Vagina (tissue), 2 donors: ENCODE data around the gene PPFIBP2.

ENCODE experiments used
- POLR2A ChIP-seq, 2 donors: fragments of 450-650 bp; IDR thresholded peaks; one replicate each; pipeline ENCODE4 v1.6.1; 2017; ENCODE audit warnings: antibody characterized with exemption in 2 of 2, mild to moderate bottlenecking in 2 of 2, moderate library complexity in 2 of 2
- POLR2AphosphoS5 ChIP-seq, 2 donors: sonication (generic); formaldehyde crosslinking; IDR thresholded peaks; one replicate each; pipeline ENCODE4 v1.9.0; 2017; ENCODE audit warnings: antibody characterized with exemption in 2 of 2, mild to moderate bottlenecking in 2 of 2, low read depth in 1 of 2; ENCODE audit not compliant: insufficient read depth in 1 of 2
- TF ChIP-seq, protein P1 (sequence below), 3 experiments: fragments of 450-650 bp in 2 of 3; fragments of 200-600 bp in 1 of 3; sonication (generic) in 1 of 3; IDR thresholded peaks; one replicate each; pipeline ENCODE4 v1.5.1; 2017 to 2019; ENCODE audit warnings: antibody characterized with exemption in 3 of 3, mild to moderate bottlenecking in 2 of 3, moderate library complexity in 2 of 3

- TF ChIP-seq, protein P1, sequence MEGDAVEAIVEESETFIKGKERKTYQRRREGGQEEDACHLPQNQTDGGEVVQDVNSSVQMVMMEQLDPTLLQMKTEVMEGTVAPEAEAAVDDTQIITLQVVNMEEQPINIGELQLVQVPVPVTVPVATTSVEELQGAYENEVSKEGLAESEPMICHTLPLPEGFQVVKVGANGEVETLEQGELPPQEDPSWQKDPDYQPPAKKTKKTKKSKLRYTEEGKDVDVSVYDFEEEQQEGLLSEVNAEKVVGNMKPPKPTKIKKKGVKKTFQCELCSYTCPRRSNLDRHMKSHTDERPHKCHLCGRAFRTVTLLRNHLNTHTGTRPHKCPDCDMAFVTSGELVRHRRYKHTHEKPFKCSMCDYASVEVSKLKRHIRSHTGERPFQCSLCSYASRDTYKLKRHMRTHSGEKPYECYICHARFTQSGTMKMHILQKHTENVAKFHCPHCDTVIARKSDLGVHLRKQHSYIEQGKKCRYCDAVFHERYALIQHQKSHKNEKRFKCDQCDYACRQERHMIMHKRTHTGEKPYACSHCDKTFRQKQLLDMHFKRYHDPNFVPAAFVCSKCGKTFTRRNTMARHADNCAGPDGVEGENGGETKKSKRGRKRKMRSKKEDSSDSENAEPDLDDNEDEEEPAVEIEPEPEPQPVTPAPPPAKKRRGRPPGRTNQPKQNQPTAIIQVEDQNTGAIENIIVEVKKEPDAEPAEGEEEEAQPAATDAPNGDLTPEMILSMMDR (IDR thresholded peaks at IDR 0.05), result no peak
- no peak for TF ChIP-seq POLR2AphosphoS5 (IDR thresholded peaks at IDR 0.05; ENCODE audit: insufficient read depth in 1 of 2, low read depth in 1 of 2)
- TF ChIP-seq POLR2A (IDR thresholded peaks at IDR 0.05), result no peak
These were observed 13.2 kb downstream of the PPFIBP2 start for GRCh38 chr11:7527029-7527428.
